NCI-H748 (cell line): ENCODE results near the gene DOCK1.

Experiments used
- DNase-seq: peaks from one replicate; lab custom pipeline; 2025; ENCODE audit not compliant: unreplicated experiment; lab: John Stamatoyannopoulos, UW

Gene DOCK1

GRCh38 chr10:127033216-127034033, 128.2 kb downstream of the DOCK1 start:
- no peak for DNase-seq

DNA sequence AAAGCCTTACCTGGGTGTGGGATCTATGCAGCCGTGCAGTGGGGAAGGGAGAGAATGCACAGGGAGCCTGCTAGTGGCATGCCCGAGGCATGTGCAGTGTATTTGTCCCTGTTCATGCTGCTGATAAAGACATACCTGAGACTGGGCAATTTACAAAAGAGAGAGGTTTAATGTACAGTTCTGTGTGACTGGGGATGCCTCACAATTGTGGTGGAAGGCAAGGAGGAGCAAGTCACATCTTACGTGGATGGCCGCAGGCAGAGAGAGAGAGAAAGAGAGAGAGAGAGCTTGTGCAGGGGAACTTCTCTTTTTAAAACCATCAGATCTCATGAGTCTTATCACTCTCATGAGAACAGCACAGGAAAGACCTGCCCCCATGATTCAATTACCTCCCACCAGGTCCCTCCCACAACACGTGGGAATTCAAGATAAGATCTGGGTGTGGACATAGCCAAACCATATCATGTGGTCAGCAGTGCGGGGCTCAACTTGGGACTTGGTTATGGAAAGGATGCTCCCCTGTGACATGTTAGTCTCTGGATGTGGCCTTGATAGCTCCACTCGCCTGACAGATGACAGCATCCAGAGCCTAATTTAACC, 128.9 kb downstream of the DOCK1 start:
- no peak for DNase-seq

- peak; percentile 1 for DNase-seq
These were observed 129.6 kb downstream of the DOCK1 start for GRCh38 chr10:127034790-127035189.

DNA sequence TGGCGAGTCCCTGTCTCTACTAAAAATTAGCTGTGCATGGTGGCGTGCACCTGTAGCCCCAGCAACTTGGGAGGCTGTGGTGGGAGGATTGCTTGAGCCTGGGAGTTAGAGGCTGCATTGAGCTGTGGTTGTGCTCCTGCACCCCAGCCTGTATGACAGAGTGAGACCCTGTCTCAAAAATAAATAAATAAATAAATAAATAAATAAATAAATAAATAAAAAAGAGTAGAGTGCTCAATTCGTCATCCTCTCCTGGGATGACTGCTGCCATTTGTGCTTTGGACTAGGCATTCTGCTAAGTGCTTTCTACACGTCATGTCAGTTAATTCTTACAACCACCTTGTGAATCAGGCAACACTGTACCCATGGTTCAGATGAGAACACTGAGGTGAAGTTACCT, 130.6 kb downstream of the DOCK1 start:
- DNase-seq: no peak

- DNase-seq: no peak
These were observed 131.8 kb downstream of the DOCK1 start for GRCh38 chr10:127036987-127037386.

DNA sequence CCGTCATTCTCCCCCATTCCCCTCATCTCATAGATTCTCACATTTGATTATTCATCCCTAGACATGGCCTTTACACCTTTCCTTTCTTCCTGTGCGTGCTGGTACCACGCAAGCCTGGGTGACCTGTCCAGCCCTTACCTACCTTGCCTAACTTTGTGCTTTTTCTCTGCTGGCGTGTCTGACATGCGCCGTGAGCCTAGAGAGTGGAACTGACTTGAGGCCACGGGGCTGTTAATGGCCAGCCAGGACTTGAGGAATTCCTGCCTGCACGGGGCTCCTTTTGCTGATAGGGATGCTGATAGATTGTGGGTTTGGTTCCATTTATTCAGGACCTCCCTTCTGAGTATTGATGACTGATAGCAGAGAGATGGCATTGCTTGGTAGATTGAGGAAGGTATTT, 134.2 kb downstream of the DOCK1 start:
- DNase-seq: no peak

DNA sequence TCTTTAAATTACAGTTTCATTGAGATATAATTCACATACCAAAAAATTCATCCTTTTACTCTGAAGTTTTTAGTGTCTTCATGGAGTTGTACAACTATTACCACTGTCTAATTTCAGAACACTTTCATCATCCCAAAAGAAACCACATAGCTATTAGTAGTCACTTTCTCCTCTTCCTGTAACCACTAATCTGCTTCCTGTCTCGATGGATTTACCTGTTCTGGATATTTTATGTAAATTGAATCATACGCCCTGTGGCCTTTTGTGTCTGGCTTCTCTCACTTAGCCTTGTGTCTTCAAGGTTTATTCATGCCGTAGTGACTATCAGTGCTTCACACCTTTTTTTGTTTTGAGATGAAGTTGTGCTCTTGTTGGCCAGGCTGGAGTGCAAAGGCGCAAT, 135.5 kb downstream of the DOCK1 start:
- DNase-seq: no peak

DNA sequence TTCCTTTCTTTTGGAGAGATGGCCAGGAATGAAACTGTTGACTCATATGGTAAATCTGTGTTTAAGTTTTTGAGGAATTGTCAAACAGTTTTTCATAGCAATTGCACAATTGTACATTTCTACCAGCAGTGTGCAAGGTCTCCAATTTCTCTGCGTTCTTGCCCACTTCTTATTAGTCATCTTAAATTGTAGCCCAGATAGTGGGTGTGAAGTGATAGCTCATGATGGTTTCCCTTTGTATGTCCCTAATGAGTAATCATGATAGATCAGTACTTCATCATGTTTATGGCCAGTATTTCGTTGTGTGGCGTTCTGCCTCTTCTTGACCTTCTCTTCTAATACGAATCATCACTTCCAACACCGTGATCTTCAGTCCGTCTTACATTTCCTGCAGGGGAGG, 136.3 kb downstream of the DOCK1 start:
- no peak for DNase-seq

DNA sequence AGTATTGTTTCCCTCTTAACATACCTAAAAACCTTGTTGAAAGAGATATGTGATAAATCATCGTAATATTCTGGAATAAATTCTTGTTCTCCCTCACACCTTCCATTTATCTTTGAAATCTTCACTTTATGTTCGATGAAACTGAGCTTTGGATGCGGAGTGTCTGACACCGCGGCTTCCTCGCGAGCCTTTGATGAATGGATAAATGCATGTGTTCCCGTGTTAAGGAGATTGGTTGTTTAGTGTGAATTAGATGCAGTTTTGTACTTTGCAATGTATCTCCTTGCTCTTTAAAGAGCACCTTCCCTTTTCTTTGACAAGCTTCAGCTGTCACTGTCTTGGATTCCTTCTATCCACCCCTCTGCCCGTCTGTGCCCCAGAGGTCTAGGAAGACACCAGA, 138.1 kb downstream of the DOCK1 start:
- DNase-seq: no peak

DNA sequence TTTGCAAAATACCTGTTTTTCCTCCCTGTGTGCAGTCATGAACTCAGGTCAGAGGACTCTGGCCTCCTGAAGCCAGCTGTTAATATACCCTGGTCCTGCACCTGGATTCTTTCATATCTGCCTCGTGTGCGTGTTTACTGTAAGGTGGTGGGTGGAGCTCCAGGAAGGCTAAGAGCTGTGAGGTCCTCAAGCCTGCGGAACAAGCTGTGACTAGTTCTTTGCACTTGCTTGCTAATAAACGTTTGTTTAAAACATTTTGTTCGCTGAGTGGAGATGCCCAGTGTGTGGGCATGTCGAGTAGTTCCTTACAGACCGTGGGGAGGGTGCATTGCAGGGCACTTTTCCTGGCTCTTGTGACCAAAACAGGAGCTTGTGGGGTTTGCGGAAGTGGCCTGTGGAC, 139.0 kb downstream of the DOCK1 start:
- DNase-seq: peak; percentile 36

DNA sequence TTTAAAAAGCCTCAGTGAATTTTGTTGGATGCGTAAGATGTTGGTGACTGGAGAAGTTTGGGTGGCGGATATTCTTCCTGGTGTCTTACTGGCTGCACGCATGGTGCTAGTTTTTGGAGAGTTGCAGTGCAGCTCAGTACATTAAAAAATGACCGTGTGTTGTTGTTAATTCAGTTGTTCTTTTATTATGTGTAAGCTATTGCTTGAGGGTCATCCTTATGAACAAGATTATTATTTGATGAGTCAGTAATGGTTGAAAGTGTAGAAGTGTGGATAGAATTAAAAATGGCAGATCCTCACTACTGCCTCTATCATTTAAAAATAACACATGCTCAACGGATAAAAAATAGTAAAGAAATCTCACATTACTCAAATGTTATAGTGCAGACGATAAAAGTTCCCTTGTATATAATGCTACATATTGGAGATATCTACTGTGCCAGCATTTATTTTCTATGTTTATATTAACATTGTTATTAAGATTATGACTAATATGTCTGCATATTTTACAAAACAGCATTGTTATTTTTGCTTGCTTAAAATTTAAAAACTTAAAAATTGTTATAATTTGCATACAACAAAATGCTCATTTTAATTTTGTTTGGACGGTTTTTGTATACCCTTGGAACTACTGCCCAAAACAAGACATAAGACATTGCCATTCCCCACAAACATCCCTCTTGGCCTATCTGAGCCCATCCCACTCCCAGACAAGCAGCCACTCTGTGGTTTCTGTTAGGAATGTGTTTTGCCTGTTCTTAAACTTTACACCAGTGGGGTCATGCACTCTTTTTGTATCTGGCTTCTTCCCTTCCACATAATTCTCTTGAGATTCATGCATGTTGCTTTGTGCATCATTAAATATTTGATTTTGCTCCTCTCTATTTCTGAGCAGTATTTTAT, 142.0 kb downstream of the DOCK1 start:
- no peak for DNase-seq

- DNase-seq: no peak
These were observed 142.6 kb downstream of the DOCK1 start for GRCh38 chr10:127047878-127048238.

- DNase-seq: peak; percentile 87
These were observed 143.4 kb downstream of the DOCK1 start for GRCh38 chr10:127048630-127049029.

DNA sequence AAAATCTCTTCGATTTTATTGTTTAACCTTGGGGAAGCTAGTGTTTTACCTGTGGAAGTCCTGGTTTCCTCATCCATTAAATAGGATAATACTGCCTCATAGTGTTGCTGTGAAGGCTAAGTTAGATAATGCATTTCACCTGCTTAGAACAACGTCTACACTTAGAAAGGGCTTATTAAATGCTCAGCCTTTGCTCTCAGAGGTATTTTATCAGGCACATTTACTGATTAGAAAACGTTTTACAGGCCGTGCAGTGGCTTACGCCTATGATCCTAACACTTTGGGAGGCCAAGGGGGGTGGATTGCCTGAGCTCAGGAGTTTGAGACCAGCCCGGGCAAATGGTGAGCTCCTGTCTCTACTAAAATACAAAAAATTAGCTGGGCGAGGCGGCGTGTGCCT, 146.8 kb downstream of the DOCK1 start:
- DNase-seq: no peak

DNA sequence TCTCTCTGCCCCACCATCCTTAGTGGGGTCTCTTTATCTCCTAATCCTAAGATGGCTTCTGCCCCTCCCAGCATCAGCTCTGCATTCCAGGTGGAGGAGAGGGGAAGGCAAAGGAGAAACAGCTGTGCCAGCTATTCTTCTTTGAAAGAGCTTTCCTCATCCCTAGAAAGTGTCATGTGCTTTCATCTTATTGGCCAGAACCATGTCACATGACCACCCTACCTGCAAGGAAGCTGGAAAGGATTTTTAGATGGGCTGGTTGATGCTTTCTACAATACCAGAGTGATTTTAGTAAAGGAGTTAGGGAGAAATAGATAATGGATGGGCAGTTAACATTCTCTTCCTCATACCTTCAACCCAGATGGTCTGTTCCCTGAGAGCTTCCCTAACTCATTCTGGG, 150.0 kb downstream of the DOCK1 start:
- no peak for DNase-seq

DNA sequence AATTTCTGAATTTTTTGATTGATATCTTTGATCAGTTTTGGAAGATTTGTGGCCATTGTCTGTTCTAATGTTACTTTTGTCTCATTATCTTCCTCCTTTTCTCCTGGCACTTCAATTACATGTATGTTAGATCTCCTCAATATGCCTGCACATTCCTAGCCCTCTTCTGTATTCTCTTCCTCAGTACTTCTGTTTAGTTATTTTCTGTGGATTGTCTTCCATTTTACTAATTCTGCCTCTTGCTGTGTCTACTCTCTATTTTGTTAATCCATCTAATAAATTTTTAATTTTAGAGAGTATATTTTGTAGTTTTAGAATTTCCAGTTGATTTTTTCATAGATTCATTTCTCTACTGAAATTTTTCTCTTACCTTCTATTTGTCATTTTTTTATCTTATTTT, 154.1 kb downstream of the DOCK1 start:
- no peak for DNase-seq

DNA sequence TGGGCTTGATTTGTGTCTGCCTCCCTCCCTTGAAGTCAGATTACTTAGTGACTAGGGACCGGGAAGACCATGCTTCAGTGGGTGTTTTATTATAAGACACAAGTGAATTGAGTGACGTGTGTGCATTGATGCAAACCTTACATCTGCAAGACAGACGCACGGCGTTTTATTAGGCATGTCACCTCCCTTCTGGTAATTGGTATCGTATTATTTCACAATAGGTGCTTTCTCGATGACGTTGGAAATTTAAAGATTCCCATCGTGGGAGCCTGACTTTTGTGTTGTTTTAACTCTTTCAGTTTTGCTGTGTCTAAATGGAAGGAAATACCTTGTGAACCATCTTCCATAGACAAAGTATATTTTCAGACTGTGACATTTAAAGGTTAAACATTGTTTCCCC, 158.5 kb downstream of the DOCK1 start:
- DNase-seq: no peak

- DNase-seq: no peak
These were observed 159.2 kb downstream of the DOCK1 start for GRCh38 chr10:127064474-127064873.

GRCh38 chr10:127067542-127068194, 162.4 kb downstream of the DOCK1 start:
- no peak for DNase-seq

- no peak for DNase-seq
These were observed 163.3 kb downstream of the DOCK1 start for GRCh38 chr10:127068485-127068884.

GRCh38 chr10:127069436-127069835, 164.2 kb downstream of the DOCK1 start:
- DNase-seq: no peak
